Activated CD4-positive, alpha-beta T cell treated with anti-CD3 and anti-CD28 coated beads, Interleukin-2, Interleukin-4, amounts not matched to agents 100 ng/mL and 50 ng/mL, durations not matched to agents 16 hours and 8 hours (primary cell): ENCODE data around the gene OR4C11.

Experiments used
- DNase-seq: peaks from one replicate; pipeline ENCODE4 v3.0.0-alpha.2; 2020; ENCODE audit warnings: low spot score

The OR4C11 gene, protein sequence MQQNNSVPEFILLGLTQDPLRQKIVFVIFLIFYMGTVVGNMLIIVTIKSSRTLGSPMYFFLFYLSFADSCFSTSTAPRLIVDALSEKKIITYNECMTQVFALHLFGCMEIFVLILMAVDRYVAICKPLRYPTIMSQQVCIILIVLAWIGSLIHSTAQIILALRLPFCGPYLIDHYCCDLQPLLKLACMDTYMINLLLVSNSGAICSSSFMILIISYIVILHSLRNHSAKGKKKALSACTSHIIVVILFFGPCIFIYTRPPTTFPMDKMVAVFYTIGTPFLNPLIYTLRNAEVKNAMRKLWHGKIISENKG

DNA sequence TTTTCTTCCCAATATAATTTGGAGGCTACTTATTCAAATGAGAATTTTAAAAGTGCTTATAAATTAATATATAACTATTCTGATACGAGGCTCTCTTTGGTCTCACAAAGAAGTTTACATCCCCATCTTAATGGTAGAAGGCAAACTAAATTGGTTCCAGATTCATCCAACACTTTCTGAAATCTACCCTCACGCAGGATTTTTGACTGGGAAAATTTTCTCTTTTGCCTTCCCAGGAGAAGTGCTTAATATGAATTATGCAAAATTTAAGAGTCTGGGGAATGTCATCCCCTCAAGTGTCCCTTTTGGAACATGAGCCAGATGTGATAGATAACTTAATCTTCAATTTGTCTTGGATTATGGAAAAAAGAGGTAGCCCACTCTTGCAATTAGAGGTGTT lies at the start of gene OR4C11:
OR4C11 (minus strand) TSS at position 101 of the 400 bp plus-strand sequence. CDS start 3,272 bp downstream, outside the sequence.
- no peak for DNase-seq

DNA sequence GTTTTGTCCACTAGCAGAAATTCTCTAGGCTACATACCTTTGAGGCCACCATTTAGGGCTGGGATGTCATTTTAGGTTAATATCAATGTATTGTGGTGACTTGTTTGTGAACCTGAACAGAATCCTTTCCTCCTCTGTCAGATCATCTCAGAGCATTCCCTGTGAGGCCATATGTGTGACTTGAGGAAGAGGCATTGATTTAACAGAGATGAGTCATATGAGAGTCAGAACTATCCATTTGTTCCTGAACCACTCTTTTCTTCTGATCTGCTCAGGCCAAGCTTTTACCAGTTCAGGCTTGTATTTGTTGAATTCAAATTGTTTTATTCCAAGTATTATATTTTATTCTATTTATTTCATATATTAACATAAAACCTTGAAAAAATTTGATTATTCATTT lies 47.7 kb upstream of the OR4C11 start:
- DNase-seq = no peak

DNA sequence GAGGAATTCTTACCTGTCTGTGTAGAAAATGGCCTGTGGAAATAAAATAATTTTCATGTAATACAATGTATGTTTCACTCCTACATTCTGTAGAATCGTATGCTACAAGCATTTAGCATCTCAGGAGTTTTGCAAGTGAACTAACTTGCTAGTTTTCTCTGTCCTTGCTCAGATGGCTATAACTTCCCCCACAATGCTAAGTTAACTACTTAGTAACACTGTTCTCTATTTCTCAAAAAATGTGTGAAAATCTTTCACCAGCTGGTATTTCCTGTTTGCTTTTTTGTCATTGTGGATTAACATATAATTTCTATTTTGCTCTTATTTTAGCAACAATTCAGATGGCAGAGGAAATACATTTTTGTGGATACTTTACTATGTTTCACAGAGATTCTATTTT lies 45.1 kb upstream of the OR4C11 start:
- no peak for DNase-seq

DNA sequence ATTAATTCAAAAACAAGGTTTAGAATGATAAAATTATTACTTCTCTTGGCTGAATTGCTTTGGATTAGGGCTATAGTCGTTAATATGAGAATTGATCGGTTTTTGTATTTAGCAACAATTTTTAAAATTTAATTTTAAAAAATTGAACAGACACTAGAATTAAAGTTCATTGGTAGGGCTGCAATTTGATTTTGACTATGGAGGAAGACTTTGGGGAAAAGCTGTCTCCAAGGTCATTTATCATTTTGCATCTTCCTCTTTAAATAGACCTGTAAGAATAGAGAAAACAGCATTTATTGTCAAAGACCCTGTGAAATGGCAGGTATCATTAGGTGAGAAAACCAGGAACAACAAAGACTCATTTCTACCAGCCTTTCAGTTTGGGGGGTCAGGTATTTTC lies 40.6 kb upstream of the OR4C11 start, which contains the start of gene OR4S2:
OR4S2 (plus strand) TSS at position 301 of the 400 bp plus-strand sequence. CDS start 2,577 bp downstream, outside the sequence.
- no peak for DNase-seq

DNA sequence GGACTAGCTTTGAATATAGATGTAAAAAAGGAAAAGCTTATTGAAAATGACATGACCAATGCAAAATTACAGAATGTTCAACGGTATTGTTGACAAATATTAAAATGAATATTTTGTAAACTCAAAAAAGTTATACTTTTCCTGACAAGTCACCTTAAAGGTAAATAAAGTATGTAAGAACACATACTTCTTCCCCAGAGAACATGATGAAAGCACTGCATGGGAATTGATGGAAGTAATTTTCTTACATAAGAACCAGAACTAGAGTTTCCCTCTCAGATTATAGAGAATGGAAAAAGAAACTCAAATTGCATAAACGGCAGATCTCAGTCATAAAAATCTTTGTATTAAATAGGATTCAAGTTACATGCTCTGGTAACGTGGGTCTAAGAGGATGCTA lies 27.4 kb upstream of the OR4C11 start, which contains the start of gene OR4P4:
OR4P4 (plus strand) TSS at position 301 of the 400 bp plus-strand sequence.
- no peak for DNase-seq

DNA sequence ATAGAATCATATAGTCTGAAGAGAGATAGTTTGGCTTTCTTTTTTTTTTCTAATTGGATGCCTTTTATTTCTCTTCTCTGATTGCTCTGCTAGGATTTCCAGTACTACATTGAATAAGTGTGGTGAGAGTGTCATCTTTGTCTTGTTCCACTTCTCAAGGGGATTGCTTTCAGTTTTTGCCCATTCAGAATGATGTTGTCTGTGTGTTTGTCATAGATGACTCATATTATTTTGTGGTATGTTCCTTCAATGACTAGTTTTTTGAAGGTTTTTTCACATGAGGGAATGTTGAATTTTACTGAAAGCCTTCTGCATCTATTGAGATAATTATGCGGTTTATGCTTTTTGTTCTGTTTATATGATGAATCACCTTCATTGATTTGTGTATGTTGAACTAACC lies 17.1 kb upstream of the OR4C11 start:
- DNase-seq = no peak

DNA sequence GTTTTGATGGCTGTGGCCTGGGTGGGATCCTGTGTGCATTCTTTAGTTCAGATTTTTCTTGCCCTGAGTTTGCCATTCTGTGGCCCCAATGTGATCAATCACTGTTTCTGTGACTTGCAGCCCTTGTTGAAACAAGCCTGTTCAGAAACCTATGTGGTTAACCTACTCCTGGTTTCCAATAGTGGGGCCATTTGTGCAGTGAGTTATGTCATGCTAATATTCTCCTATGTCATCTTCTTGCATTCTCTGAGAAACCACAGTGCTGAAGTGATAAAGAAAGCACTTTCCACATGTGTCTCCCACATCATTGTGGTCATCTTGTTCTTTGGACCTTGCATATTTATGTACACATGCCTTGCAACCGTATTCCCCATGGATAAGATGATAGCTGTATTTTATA lies 34.9 kb downstream of the OR4C11 start:
- no peak for DNase-seq

DNA sequence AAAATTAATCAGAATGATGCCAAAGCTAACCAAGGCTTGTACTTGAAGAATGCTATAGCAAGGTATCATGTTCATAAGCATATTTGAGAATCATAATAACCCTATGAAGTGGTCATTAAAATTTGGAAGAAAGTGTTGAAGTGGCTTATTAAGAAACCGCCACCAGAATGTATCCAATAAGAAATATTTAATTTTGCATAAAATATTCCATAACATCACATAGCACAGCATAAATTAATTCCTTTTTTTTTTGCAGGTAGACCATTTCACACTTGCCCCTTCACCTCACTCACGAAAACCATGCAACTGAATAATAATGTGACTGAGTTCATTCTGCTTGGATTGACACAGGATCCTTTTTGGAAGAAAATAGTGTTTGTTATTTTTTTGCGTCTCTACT lies 35.6 kb downstream of the OR4C11 start, which contains the start of gene OR4C16:
OR4C16 (plus strand) TSS at position 301 of the 400 bp plus-strand sequence; CDS start at position 301, 0 bp downstream.
- DNase-seq = no peak

DNA sequence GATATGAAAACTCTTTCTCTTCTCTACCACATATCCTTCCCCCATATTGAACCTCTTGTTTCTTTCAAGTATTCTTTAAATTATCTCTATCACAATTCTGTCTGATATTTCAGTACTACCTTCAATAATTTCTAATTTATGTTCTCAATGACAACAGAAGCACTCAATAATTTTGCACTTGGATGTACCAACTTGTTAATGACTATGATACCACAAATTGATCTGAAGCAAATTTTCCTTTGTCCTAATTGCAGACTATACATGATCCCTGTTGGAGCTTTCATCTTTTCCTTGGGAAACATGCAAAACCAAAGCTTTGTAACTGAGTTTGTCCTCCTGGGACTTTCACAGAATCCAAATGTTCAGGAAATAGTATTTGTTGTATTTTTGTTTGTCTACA lies 53.3 kb downstream of the OR4C11 start, which contains the start of gene OR4C15:
OR4C15 (plus strand) TSS at position 301 of the 400 bp plus-strand sequence; CDS start at position 301, 0 bp downstream.
- DNase-seq = no peak
